Stimulated activated CD8-positive, alpha-beta memory T cell treated with anti-CD3 and anti-CD28 coated beads, Interleukin-15, amount 100 ng/mL, for 48 hours (primary cell): ENCODE measurements around the gene PRR22.
A peak's percentile ranks its signal among the peaks of the same experiment; 100 is the strongest.

Experiments used
- DNase-seq, 2 donors: peaks; one replicate each; pipeline ENCODE4 v3.0.0-alpha.2; 2020; ENCODE audit warnings: low read depth in 2 of 2

The PRR22 gene

DNA sequence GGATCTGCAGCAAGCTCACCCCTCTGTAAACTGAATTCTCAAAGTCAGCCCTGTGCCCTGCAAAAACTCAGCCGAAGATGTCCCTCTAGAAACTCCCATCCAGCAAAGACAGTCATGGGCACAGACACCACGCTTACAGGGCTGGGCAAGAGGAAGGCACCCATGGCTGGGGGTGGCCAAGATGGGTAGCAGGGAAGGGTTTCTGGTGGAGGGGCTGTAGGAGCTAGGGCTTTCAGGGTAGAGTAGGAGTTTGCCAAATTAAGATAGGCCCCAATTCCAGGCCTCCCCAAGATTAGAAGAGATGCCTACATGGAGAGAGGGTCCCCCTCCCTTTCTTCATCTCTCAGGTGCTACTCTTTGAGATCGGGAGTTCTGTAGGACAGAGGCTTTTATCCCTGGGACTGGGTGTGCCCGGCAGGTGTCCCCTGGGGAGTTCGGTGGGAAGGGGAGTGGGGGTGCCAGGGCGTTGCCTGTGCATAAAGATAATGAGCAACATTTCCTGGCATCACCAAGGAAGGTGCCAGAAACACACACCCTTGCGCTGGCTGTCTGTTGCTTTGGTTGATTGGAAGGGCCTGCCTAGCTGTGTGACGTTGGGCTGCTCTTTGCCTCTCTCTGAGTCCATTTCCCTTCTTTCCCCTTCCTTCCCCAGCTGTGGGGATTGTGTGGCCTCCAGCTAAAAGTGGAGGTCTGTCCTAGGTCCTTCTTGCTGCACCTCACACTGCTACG, 29.7 kb upstream of the PRR22 start:
- no peak for DNase-seq

- no peak for DNase-seq
Observed at GRCh38 chr19:5811117-5811516, 26.6 kb upstream of the PRR22 start.

GRCh38 chr19:5809469-5809868, 24.9 kb upstream of the PRR22 start:
- DNase-seq, result no peak

- DNase-seq, result no peak
Observed at GRCh38 chr19:5809053-5809452, 24.5 kb upstream of the PRR22 start.

DNA sequence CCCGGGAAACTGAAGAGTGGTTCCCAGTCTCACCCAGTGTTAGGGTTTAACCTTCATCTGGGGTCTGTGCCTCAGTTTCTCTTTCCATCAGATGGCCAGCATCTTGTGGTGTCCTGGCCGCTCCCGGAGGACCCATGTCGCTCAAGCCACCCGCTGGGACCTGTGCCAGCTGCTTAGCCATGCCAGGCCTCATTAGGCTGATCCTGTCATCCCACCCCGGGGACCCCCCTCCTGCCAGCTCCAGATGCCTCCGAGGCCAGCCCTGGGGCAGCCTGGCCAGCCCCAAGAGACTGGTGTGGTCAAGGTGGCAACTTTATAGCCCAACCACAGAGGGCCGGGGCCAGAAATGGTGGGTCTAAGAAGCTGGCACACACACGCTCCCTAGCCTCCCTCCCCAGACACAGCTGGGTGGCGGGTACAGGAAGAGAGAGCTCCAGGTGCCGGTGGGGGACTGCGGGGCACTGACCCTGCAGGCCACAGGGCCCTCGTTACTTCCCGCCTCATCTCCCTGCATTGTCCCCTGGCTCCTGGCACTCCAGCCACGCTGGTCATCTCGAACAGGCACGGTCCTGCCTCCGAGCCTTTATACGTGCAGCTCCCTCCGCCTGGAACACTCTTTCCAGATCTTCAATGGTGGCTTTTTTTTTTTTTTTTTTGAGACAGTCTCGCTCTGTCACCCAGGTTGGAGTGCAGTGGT, 23.7 kb upstream of the PRR22 start:
- no peak for DNase-seq

DNA sequence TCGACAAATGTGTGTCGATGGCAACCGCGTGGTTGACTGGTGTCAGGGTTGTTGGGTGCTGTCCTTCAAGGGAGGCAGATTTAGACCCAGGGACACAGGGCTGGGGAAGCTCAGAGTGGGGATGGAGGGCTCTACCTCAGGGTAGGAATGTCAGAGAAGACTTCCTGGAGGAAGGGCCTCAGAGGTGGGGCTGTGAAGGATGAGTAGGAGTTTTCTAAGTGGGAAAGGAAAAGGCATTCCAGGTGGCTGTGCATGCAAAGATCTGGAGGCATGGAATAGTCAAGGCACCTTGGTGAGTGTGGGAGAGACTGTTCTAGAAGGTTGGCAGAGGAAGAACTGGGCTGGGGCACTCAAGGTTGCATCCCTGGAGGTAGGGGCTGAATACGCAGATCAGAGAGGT, 22.4 kb upstream of the PRR22 start:
- no peak for DNase-seq

DNA sequence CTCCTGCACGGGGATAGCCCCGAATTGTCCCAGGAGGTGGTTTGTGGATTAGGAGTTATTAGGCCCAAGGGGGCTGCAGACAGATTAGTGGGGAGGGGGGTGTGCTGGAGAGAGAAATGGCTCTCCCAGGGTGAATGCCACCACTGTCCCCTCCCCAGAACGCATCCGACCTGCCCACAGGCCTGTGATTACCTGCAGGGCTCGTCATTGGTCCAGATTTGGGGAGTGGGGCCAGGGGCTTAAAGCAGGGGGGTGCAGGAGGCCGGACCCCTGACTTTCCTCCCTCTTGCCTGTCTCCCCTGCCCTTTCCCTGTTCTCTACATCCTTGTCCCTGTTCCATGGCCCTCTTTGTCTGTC, 21.6 kb upstream of the PRR22 start:
- no peak for DNase-seq

DNA sequence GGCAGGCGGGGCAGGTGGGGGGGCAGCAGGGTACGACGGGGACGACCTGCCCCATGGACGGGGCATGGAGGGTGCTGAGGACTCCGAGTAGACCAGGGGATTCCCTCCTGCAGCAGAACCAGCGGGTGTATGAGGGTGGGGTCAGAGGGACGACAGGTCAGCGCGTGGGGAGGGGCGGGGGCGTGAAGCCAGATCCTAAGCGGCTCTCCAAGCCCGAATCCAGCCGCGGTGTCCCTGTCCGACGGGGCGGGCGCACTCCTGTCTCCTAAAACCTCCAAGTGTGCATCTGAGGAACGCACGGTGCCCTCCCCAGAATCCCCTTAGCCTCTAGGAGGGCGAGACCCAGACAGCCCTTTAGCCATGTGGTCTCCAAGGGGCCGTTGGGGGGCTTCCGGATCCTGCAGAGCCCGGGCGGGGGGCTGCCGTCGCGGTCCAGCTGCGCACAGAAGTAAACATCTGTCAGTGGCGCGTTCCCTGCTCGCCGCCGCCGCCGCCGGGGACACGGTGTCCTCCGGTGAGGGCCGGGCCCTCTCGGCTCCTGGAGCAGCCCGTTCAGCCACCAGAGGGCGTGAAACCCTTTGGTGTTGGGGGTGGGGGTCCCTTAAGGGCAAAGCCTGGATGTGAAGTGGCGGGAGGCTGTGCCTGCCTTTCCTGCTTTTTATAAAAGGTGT, 21.1 kb upstream of the PRR22 start:
- peak in 1 of 2 donors; percentile 42 for DNase-seq

GRCh38 chr19:5804516-5805461, 20.2 kb upstream of the PRR22 start, which contains the start of gene NRTN:
NRTN (plus strand) TSS chr19:5805067; CDS start chr19:5824166, 19,099 bp downstream.
- no peak for DNase-seq

- peak; percentile 91 to 92 for DNase-seq
Observed at GRCh38 chr19:5803752-5804515, 19.4 kb upstream of the PRR22 start.

DNA sequence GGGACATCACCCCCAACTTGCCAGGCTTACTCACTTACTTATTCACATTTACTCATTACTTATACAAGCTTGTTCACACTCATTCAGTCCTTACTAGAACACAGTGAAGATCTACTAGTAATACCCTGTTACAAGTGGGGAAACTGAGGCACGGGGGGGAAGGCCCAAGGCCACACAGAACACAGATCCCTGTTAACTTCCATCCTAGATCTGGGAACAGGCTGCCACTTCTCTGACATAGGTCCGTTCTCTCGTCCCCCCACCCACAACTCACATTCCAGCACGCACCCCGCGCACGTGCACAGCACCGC, 18.9 kb upstream of the PRR22 start:
- DNase-seq, result no peak

DNA sequence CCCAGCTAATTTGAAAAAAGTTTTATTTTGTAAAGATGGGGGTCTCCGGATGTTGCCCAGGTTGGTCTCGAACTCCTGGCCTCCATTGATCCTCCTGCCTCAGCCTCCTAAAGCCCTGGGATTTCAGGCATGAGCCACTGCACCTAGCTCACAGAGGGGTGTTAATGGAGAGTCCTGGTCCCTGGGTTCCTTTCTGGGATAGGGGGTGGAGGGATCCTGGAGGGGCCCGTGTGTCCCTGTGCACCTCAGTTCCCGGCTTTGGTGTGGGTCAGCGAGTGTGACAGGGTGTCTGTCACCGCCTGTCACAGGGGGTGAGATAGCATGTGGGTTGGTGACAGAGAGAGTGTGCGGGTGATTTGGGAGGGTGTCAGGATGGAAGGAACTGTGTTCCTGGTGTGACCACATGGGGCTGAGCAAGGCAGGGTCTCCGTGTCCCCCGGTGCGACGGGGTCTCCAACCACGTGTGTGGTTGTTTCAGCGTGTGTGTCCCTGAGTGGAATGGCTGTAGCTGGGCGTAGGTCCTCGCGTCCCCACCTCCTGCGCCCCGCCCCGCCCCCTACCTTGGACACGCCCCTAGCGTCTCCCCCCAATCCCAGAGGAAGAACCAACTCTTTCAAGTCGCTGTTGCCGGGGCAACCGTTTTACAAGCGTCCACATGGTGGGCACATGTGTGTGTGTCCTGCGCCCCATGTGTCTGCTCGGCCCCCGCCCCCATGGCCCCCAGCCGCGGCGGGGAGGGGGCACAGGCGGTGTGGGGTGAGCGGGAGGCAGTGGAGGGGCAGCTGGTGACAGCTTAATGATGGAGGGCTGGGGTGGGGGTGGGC, 17.5 kb upstream of the PRR22 start:
- no peak for DNase-seq

GRCh38 chr19:5800361-5801270, 16.1 kb upstream of the PRR22 start:
- no peak for DNase-seq

DNA sequence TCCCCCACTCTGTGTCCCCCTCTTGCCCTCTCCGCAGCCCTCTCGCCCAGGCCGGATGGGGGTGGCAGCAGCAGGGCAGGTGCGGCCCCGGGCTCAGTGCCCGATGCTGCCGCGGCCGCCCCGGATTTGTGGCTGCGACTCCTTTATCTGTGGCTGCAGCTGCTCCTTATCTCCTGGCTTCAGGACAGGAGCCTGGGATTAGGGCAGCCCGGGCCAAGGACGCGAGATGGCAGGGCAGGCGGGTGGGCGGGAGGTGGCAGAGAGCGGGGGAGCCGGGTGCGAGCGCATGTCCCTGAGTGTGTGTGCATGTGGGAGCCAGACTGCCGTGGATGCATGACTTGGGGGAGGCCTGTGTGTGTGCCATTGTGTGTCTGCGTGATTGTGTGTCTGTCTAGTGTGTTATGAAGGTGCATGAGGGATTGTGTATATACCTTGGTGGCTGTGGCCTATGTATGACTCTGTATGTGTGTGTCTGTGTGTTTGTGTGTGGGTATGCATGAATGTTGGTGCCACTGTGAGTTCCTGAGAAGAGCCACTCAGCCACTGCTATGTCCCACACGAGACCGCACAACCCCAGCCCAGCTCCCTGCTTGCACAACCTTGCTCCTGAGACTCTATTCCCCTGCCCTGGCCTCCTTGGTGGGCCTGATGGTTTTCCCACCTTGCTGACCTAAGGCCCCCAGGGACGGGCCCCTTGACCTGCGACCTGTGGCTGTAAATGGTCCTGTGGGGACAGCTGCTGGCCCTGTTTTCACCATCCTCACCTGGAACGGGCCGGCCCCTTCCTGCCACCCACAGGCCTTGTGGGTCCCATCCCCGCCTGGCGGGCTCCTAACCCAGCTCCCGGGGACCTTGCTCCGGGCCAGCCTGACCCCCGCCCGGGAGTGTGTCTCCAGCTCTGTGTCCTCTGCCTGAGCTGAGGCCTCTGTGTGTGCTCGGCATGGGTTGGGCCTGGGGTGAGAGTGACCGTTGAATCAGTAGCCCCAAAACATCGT, 15.0 kb upstream of the PRR22 start:
- DNase-seq, result no peak

DNA sequence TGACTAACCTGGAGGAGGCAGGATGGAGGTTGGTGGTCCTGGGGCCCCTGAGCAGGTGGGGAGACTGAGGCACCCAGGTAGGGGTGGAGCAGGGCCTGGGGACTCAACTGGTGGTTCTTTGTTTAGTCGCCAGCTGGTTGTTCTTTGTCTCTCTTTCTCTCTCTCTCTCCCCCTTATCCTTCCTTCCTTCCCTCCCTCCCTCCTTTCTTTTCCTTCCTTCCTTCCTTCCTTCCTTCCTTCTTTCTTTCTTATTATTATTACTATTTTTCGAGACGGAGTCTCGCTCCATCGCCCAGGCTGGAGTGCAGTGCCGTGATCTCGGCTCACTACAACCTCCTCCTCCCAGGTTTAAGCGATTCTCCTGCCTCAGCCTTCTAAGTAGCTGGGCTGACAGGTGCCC, 13.7 kb upstream of the PRR22 start:
- DNase-seq, result no peak

DNA sequence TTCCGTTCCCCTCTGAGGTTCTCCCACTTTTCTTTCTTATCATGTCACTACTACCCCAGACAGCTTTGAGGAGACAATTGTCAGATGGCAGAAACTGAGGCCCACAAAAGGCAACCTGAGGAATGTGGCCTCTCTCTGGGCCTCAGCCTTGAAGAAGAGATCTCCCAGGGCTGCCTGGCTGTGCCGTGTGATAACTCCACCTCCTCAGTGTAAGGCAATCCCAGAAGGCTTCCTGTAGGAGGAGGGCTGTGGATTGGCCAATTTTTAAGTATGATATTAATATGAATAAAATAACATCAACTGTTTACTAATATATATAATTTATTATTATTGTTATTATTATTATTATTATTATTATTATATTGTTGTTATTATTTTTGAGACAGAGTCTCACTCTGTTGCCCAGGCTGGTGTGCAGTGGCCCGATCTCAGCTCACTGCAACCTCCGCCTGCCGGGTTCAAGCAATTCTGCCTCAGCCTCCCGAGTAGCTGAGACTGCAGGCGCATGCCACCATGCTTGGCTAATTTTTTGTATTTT, 10.9 kb upstream of the PRR22 start:
- DNase-seq, result no peak

GRCh38 chr19:5793188-5793587, 8.6 kb upstream of the PRR22 start:
- DNase-seq, result no peak

DNA sequence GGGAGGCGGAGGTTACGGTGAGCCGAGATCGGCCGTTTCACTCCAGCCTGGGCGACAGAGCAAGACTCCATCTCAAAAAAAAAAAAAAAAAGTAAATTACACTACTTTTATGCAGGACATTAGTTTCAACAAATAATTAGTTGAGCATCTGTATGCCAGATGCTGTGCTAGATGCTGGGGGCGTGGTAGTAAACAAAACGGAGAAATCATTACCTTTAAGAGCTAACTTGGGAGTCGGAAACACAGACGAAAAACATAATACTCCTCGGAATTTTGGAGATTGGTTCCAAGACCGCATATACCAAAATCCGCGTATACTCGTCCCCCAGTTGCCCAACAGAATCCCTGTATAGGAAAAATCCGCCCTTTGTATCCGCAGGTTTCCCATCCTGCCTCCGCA, 7.7 kb upstream of the PRR22 start:
- no peak for DNase-seq
